Stimulated activated CD4-positive, alpha-beta T cell treated with anti-CD3 and anti-CD28 coated beads, Interleukin-15, amount 100 ng/mL, for 1 hour (primary cell): ENCODE measurements around the gene SMIM38.

Experiments
- DNase-seq, 2 donors: peaks; one replicate each; pipeline ENCODE4 v3.0.0-alpha.2; 2020; ENCODE audit warnings: low read depth in 1 of 2, low spot score in 1 of 2

The SMIM38 gene

DNA sequence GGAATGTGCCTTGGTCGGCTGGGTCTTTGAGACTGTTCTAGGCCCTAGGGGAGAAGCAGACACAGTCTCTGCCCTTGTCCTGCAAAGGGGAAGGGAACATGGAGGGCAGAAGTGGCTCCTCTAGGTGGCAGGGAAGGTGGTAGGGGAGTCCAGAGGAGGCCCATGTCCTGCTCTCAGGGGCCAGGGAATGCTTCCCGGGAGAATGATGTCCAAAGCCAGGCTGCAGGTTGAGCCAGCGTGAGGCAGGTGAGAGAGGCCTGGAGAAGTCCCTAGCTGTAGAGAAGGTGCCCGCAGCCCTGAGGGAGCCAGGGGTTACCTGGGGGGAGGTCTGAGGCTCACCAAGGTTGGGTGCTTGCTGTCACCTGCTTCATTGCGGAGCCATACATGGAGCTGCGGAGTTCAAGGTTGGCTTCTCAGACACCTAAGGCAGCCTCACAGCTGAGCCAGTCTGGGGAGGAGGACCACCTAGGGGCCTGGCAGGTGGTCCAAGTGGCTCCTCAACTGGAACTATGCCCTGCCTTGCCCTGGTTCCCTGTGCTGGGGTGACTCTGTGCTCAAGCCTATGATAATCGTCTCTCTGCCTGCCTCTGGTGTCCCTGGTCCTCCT lies 46.1 kb downstream of the SMIM38 start:
- no peak for DNase-seq

DNA sequence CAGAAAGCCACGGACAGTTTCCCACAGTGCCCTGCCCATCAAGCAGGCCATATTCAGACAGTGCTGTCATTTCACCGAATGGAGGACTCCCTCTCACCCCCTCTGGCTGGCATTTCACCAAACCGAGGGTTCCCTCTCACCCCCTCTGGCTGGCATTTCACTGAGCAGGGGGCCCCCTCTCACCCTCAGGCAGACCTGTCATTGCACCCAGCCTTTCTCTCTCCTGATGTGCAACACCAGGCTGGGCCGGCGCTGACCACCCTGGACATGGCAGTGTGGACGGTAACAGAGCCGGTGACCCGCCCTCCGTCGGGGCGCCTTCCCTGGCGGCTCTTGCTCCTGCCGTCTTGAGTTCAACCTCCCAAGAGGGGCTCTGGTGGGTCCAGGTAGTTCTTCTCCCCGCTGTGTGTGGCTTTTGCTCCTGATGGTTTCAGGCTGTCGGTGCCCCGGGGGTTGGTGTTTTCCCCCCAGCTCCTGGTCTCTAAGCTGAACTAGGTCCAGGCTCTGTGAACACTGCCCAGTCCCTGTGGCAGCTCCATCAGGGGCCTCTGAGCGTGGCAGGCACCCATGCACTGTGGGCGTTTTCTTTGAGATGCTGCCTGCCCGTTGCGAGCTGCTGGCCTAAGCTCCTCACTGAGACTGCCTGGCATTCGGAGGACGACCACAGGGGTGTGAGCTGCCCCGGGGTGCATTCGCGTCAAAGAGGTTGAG lies 46.9 kb downstream of the SMIM38 start:
- DNase-seq = no peak

DNA sequence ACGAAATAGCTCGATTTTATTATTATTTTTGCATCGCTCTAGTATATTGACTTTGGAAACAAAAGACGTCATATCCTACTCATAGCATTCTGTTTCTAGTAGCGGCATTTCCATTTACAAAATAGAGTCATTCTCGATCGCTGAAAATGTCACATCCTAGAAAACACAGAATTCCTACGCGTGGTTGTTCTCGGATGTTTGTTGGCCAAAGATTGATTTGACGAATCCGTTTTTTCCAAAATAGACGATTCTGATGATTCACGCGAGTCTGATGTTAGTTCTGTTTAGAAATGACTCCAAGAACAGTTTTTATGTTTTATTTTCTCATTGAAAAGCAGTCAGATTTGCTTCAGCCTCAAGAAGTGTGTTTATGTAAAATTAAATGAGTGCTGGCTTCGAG lies 47.6 kb downstream of the SMIM38 start:
- DNase-seq = no peak

DNA sequence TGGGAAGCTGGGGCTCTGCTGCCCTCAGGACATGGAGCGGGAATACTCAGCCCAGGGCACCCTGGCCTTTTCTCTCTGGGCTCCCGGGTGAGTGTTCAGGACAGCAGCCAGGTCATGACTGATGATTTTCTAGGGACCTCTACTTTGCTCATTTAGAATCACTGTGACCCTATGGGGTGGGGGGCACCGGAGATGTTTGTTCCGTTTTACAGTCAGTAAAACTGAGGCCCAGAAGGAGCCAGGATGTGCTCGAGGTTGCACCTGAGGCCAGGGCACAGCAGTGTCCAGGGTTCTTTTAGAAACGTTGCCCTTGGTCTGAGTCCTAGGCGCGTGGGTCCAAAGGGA lies 48.1 kb downstream of the SMIM38 start:
- DNase-seq = no peak

DNA sequence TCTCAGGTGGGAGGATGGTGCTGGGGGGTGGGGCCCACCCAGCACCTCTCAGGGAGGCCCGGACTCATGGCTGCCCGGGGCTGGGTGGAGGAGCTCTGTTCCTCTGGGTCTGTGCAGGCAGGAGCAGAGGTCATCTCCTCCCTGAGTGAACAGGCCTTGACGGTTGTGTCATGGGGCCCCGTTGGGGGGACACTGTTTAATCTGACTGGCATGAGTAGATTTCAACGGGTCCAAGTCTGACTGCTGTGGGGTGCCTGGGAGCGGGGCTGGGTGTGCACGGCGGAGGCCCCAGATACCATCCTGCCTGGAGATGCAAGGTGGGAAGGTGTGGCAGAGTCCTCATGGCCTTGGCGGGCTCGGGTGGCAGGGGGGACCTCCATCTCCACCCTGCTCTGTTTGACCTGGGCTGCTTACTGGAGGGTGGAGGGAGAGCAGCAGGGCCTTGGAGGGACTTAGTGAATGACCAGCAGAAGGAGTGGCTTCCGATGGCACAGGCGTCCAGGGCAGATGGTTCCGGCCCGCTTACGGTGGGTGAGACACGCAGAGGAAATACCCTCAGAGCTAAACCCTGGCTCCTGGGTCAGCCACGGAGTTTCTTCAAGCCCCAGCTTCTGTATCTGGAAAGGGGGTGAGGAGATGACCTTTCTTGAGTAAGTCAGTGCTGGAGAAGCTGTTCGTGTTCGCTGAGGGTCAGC lies 48.7 kb downstream of the SMIM38 start:
- no peak for DNase-seq

DNA sequence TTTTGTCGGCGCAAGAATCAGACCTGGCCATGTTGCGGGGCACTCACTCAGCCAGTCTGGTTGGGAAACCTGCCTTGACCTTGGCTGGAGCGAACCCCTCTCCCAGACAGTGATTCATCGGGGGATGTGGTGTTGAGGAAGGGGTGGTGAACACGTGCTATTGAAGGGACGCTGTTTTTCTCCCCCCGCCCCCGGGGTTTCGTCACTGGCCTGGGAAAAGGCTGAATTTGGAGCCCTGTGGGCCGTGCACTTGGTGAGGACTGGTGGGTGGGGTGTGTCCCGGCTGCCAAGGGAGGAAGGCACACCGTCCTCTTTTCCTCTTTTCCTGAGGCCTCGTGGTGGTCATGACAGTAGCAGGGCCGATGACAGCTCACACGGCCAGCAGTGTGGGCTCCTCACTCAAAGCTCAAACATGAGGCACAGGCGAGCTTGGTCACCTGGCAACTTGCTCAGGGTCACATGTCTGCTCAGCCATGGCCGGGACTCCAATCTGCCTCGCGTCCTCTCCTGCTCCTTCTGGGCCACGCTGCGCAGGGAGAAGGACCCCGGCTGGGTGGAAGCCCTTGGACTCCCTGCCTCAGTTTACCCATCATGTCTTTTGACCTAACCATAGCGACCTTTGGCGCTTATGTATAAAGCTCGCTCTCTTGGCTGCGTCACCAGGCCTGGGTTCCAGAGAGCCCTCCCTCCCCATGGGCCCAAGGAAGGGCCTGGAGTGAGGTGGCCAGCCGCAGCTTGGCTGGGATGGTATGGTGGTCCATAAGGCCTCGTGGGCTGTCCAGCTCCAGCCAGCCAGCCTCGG lies 49.4 kb downstream of the SMIM38 start:
- no peak for DNase-seq
